K562 (cell line): ENCODE measurements around the gene XRRA1. TPM values are rescaled to one million over a fixed set of nuclear protein-coding genes. Genes with fewer than 3 reads are reported as not detected.
A peak's percentile ranks its signal among the peaks of the same experiment; 100 is the strongest.

Experiments
- C11orf30 ChIP-seq: fragments of 450-650 bp; IDR thresholded peaks from 2 replicates; pipeline ENCODE4 v1.6.1; 2016; ENCODE audit warnings: low read depth, mild to moderate bottlenecking
- FOSL1 ChIP-seq: fragments of 200-800 bp; sonication (Bioruptor generic); conservative IDR thresholded peaks from 2 replicates; pipeline ENCODE4 v1.6.1; 2016; ENCODE audit warnings: missing genetic modification characterization, missing compliant biosample characterization
- GATAD2B ChIP-seq: fragments of 450-650 bp; IDR thresholded peaks from 2 replicates; pipeline ENCODE4 v1.6.1; 2017; ENCODE audit warnings: mild to moderate bottlenecking, borderline replicate concordance
- MAFF ChIP-seq: IDR thresholded peaks from 2 replicates; pipeline ENCODE4 v1.6.1; 2012; ENCODE audit warnings: low read length, improper control_type of control experiment
- MTA1 ChIP-seq: fragments of 450-650 bp; IDR thresholded peaks from 2 replicates; pipeline ENCODE4 v1.6.1; 2017; ENCODE audit warnings: borderline replicate concordance
- NR1H2 ChIP-seq: sonication (generic); formaldehyde crosslinking; IDR thresholded peaks from 2 replicates; pipeline ENCODE4 v1.4.0; 2020; ENCODE audit warnings: mild to moderate bottlenecking, missing genetic modification reagents
- SIRT6 ChIP-seq: IDR thresholded peaks from one replicate; pipeline ENCODE4 v1.6.1; 2012; ENCODE audit warnings: low read depth, mild to moderate bottlenecking, control low read depth, inconsistent platforms, low read length, moderate library complexity
- SLC30A9 ChIP-seq: fragments of 250-450 bp; sonication (Bioruptor Pico); IDR thresholded peaks from 2 replicates; pipeline ENCODE4 v1.8.0; 2022; ENCODE audit warnings: mild to moderate bottlenecking, moderate library complexity
- SMARCC2 ChIP-seq: fragments of 450-650 bp; IDR thresholded peaks from 2 replicates; pipeline ENCODE4 v1.6.1; 2017; ENCODE audit warnings: antibody characterized with exemption, moderate library complexity, mild to moderate bottlenecking, low read depth
- SMARCE1 ChIP-seq: fragments of 450-650 bp; IDR thresholded peaks from 2 replicates; pipeline ENCODE4 v1.7.1; 2016; ENCODE audit warnings: mild to moderate bottlenecking
- TRIM24 ChIP-seq, 2 experiments: fragments of 450-650 bp; IDR thresholded peaks; 2 replicates each; pipeline ENCODE4 v1.6.1; 2016
- ZC3H8 ChIP-seq: fragments of 450-650 bp; IDR thresholded peaks from 2 replicates; pipeline ENCODE4 v1.6.1; 2017
- ZFP1 ChIP-seq: fragments of 450-650 bp; formaldehyde crosslinking; IDR thresholded peaks from 2 replicates; pipeline ENCODE4 v1.4.0; 2020; ENCODE audit warnings: mild to moderate bottlenecking, mixed read lengths
- ZNF277 ChIP-seq: fragments of 250-450 bp; sonication (Bioruptor Pico); IDR thresholded peaks from 2 replicates; pipeline ENCODE4 v1.8.0; 2022; ENCODE audit warnings: inconsistent platforms, mild to moderate bottlenecking, moderate library complexity, borderline replicate concordance
- ZNF507 ChIP-seq: conservative IDR thresholded peaks from 2 replicates; pipeline ENCODE4 v1.6.1; 2017; ENCODE audit warnings: missing genetic modification characterization, missing compliant biosample characterization
- ZSCAN32 ChIP-seq: fragments of 450-650 bp; formaldehyde crosslinking; IDR thresholded peaks from 2 replicates; pipeline ENCODE4 v1.4.0; 2020; ENCODE audit warnings: mild to moderate bottlenecking, moderate library complexity
- polyA plus RNA-seq, 8 experiments: library from polyadenylated mRNA; depleted of rRNA in 4 of 8; stranded (reverse) in 5 of 8; unstranded in 3 of 8; fragments of >200 nt; fragmentation: Nextera tagmentation in 2 of 8; fragmentation: Illumina TruSeq in 1 of 8; extraction: Ambion mirVana in 2 of 8; extraction: Trizol in 1 of 8; gene quantifications; 2 replicates each; pipeline versions ENCODE4 v1.2.1 to v1.2.3, GENCODE V29; 2011 to 2014; ENCODE audit warnings: inconsistent platforms in 1 of 8, missing spikeins in 1 of 8
- total RNA-seq, 7 experiments: library from RNA; depleted of rRNA in 6 of 7; stranded (reverse); fragments of >200 nt in 6 of 7; fragmentation: Illumina TruSeq in 2 of 7; extraction: Trizol in 2 of 7; gene quantifications; 2 replicates each; pipeline versions ENCODE4 v1.2.1 to v1.2.3, GENCODE V29; 2011 to 2021; ENCODE audit warnings: low replicate concordance in 1 of 7
- TF ChIP-seq, protein P1 (sequence below): fragments of 450-650 bp; formaldehyde crosslinking; IDR thresholded peaks from 2 replicates; pipeline ENCODE4 v1.4.0; 2020; ENCODE audit warnings: mild to moderate bottlenecking, moderate library complexity
- TF ChIP-seq, protein P2 (sequence below): fragments of 450-650 bp; conservative IDR thresholded peaks from 2 replicates; pipeline ENCODE4 v1.6.1; 2016; ENCODE audit warnings: missing genetic modification characterization, low read depth, mild to moderate bottlenecking, control low read depth, missing compliant biosample characterization
- TF ChIP-seq, protein P3 (sequence below): sonication (generic); formaldehyde crosslinking; IDR thresholded peaks from 2 replicates; pipeline ENCODE4 v1.8.0; 2022; ENCODE audit warnings: missing genetic modification reagents, mild to moderate bottlenecking, borderline replicate concordance
- TF ChIP-seq, protein P4 (sequence below): sonication (generic); formaldehyde crosslinking; IDR thresholded peaks from 2 replicates; pipeline ENCODE4 v1.8.1; 2023; ENCODE audit warnings: missing genetic modification reagents, mild to moderate bottlenecking, borderline replicate concordance

Gene XRRA1
- total and polyA plus RNA-seq, 9 of the 15 experiments (the other 6 are each of a cell fraction or from before 2014, with no cell fraction given), result 5.0 to 22.5 (median 16.0) TPM

DNA sequence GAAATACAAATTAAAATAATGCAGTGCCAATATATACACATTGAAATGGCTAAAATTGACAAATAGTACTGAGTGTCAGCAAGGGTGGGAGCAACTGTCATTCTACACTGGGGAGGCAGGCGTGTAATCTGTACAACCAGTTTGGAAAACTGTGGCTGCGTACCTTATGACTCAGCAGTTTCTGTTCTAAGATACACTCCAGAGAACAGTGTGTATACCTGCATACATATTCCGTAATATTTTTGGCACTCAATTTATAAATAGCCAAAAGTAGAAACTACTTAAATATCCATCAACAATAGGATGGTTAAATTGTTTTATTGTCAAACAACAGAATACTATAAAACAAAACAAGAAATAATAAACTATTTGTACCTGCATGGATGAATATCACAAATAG, 142.6 kb downstream of the XRRA1 start (continued):
- no peak for TF ChIP-seq NR1H2 (CRISPR knock-in tag)
- peak; percentile 98 for TF ChIP-seq C11orf30
- TF ChIP-seq, protein P1, sequence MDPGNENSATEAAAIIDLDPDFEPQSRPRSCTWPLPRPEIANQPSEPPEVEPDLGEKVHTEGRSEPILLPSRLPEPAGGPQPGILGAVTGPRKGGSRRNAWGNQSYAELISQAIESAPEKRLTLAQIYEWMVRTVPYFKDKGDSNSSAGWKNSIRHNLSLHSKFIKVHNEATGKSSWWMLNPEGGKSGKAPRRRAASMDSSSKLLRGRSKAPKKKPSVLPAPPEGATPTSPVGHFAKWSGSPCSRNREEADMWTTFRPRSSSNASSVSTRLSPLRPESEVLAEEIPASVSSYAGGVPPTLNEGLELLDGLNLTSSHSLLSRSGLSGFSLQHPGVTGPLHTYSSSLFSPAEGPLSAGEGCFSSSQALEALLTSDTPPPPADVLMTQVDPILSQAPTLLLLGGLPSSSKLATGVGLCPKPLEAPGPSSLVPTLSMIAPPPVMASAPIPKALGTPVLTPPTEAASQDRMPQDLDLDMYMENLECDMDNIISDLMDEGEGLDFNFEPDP (CRISPR knock-in tag), result no peak
- TF ChIP-seq, protein P2, sequence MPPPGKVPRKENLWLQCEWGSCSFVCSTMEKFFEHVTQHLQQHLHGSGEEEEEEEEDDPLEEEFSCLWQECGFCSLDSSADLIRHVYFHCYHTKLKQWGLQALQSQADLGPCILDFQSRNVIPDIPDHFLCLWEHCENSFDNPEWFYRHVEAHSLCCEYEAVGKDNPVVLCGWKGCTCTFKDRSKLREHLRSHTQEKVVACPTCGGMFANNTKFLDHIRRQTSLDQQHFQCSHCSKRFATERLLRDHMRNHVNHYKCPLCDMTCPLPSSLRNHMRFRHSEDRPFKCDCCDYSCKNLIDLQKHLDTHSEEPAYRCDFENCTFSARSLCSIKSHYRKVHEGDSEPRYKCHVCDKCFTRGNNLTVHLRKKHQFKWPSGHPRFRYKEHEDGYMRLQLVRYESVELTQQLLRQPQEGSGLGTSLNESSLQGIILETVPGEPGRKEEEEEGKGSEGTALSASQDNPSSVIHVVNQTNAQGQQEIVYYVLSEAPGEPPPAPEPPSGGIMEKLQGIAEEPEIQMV (tag), result no peak
- TF ChIP-seq MTA1, result no peak
- TF ChIP-seq ZC3H8, result no peak
- TF ChIP-seq, protein P3, sequence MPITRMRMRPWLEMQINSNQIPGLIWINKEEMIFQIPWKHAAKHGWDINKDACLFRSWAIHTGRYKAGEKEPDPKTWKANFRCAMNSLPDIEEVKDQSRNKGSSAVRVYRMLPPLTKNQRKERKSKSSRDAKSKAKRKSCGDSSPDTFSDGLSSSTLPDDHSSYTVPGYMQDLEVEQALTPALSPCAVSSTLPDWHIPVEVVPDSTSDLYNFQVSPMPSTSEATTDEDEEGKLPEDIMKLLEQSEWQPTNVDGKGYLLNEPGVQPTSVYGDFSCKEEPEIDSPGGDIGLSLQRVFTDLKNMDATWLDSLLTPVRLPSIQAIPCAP (CRISPR knock-in tag), result no peak
- peak; percentile 99 for TF ChIP-seq MAFF
- peak; percentile 99 for TF ChIP-seq ZSCAN32
- peak; percentile 63 for TF ChIP-seq SMARCC2
- no peak for TF ChIP-seq SIRT6
- peak; percentile 76 for TF ChIP-seq SMARCE1
- TF ChIP-seq SLC30A9 (CRISPR knock-in tag), result no peak
- no peak for TF ChIP-seq ZNF507 (tag)
- TF ChIP-seq, protein P4, sequence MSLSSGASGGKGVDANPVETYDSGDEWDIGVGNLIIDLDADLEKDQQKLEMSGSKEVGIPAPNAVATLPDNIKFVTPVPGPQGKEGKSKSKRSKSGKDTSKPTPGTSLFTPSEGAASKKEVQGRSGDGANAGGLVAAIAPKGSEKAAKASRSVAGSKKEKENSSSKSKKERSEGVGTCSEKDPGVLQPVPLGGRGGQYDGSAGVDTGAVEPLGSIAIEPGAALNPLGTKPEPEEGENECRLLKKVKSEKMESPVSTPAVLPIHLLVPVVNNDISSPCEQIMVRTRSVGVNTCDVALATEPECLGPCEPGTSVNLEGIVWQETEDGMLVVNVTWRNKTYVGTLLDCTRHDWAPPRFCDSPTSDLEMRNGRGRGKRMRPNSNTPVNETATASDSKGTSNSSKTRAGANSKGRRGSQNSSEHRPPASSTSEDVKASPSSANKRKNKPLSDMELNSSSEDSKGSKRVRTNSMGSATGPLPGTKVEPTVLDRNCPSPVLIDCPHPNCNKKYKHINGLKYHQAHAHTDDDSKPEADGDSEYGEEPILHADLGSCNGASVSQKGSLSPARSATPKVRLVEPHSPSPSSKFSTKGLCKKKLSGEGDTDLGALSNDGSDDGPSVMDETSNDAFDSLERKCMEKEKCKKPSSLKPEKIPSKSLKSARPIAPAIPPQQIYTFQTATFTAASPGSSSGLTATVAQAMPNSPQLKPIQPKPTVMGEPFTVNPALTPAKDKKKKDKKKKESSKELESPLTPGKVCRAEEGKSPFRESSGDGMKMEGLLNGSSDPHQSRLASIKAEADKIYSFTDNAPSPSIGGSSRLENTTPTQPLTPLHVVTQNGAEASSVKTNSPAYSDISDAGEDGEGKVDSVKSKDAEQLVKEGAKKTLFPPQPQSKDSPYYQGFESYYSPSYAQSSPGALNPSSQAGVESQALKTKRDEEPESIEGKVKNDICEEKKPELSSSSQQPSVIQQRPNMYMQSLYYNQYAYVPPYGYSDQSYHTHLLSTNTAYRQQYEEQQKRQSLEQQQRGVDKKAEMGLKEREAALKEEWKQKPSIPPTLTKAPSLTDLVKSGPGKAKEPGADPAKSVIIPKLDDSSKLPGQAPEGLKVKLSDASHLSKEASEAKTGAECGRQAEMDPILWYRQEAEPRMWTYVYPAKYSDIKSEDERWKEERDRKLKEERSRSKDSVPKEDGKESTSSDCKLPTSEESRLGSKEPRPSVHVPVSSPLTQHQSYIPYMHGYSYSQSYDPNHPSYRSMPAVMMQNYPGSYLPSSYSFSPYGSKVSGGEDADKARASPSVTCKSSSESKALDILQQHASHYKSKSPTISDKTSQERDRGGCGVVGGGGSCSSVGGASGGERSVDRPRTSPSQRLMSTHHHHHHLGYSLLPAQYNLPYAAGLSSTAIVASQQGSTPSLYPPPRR, result no peak
- TF ChIP-seq FOSL1 (tag), result peak; percentile 57
- no peak for TF ChIP-seq ZNF277 (CRISPR knock-in tag)
- TF ChIP-seq TRIM24 (IDR thresholded peaks at IDR 0.05), result peak; percentile 70 to 75
- no peak for TF ChIP-seq ZFP1
- peak; percentile 69; the same call in 1 of the 2 replicates for TF ChIP-seq GATAD2B
